ENCODE data around the gene STXBP5L. TPM values are rescaled to one million over a fixed set of nuclear protein-coding genes. Genes with fewer than 3 reads are reported as not detected.
"Not testable (repeated sequence)": the region's sequence is repeated elsewhere in the genome, so short reads cannot be mapped to it uniquely, and the experiment has no call there.

STXBP5L gene
- total RNA-seq, 1 donor from 2014 or later: not detected

DNA sequence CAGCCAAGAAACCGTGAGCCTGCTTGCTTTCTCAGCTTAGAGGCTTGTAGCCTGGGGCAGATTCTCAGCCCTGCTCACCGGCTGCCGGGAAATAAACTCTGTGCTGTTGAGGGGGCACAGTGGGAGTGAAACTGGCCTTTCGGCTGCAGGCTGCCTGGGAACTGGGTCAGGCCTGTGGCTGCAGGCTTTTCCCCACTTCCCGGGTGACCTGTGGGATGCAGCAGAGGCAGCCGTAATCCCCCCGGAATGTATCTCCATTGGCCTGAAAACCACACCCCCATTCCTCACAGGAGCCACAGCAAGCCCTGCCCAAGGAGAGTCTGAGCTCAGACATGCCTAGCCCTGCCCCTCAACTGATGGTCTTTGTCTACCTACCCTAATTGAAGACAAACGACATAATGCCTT is 110.9 kb downstream of the STXBP5L start:
- DNase-seq (ENCODE audit: low read depth, low spot score): no peak

DNA sequence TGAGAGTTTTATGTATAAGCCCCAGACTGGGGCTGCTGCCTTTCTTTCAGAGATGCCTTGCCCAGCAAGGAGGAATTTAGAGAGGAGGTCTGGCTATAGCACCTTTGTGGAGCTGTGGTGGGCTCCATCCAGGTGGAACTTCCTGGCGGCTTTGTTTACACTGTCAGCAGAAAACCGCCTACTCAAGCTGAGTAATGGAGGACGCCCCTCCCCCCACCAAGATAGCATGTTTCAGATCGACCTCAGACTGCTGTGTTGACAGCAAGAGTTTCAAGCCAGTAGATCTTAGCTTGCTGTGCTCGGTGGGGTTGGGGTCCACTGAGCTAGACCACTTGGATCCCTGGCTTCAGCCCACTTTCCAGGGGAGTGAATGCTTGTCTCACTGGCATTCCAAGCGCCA is 155.6 kb downstream of the STXBP5L start:
- no peak for DNase-seq (ENCODE audit: low read depth, low spot score)

DNA sequence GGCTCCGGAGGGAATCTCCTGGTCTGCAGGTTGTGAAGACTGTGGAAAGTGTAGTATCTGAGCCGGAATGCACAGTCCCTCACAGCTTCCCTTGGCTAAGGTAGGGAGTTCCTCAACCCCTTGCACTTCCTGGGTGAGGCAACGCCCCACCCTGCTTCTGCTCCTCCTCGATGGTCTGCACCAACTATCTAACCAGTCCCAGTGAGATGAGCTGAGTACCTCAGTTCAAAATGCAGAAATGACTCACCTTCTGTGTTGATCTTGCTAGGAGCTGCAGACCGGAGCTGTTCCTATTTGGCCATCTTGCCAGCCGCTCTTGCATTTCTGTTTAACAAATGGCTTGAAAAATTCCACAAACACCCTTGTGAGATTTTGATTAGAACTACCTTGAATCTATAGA is 156.1 kb downstream of the STXBP5L start:
- DNase-seq (ENCODE audit: low read depth, low spot score): no peak

DNA sequence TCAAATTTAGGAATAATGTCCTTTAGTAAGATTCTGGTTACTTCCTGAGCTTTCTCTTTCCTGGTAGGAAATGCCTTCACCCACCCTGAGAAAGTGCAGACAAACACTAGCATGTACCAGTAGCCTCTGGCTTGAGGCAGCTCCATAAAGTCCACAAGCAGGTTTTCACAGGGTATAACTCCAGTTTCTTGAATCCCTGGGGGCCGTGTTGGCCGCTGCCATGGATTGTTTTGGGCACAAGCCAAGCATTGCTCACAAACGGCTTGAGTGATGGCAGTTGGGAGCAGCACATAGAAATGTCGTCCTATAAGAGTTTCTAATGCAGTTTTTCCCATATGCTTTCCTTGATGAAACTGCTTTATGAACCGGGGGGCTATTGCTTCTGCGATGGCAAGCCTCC is 164.1 kb downstream of the STXBP5L start:
- no peak for DNase-seq (ENCODE audit: low read depth, low spot score)

DNA sequence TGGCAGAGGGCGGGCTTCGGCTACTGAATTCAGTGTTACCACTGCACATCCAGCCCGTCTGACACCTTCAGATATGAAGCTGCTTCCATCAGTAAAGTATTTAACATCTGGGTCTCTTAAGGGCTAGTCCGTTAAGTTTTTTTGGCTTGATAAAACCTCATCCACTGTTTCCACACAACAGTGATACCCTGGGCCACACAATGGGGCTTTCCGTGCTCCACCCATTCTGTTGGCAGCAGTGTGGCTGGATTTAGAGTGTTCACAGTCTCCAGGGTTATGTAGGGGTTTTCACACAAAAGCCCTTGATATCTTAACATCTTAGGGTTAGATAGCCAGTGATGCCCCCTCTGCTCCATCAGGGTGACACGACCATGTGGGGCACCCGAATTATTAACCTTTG is 165.0 kb downstream of the STXBP5L start:
- DNase-seq (ENCODE audit: low read depth, low spot score): no peak

DNA sequence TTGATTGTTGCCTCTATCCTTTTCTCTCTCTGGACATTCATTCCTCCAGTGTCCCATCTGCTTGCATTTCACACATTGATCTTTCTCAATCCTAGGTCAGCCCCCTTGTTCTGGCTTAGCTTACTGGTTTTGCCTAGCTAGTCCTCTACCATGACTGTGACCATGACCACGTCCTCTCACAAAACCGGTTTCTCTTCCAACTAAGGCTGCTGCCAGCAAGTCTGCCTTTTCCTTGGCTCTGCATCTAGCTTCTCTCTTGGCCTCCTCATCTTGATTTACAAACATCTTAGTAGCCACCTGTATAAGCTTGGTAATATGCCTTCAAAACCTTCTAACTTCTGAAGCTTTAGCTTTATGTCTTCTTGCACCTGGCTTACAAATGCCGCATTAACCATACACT is 167.2 kb downstream of the STXBP5L start:
- DNase-seq (ENCODE audit: low read depth, low spot score): no peak

DNA sequence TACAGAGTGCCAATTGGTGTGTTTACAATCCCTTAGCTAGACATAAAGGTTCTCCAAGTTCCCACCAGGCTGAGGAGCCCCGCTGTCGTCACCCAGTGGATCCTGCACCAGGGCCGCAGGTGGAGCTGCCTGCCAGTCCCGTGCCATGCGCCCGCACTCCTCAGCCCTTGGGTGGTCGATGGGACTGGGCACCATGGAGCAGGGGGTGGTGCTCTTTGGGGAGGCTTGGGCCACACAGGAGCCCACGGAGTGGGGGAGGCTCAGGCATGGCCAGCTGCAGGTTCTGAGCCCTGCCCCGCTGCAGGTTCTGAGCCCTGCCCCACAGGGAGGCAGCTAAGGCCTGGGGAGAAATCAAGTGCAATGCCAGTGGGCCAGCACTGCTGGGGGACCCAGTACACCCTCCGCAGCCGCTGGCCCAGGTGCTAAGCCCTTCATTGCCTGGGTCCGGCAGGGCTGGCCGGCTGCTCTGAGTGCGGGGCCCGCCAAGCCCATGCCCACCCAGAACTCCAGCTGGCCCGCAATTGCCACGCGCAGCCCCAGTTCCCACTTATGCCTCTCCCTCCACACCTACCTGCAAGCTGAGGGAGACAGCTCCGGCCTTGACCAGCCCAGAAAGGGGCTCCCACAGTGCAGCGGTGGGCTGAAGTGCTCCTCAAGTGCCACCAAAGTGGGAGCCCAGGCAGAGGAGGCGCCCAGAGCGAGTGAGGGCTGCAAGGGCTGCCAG is 170.5 kb downstream of the STXBP5L start:
- not testable (repeated sequence) for DNase-seq (ENCODE audit: low read depth, low spot score)

DNA sequence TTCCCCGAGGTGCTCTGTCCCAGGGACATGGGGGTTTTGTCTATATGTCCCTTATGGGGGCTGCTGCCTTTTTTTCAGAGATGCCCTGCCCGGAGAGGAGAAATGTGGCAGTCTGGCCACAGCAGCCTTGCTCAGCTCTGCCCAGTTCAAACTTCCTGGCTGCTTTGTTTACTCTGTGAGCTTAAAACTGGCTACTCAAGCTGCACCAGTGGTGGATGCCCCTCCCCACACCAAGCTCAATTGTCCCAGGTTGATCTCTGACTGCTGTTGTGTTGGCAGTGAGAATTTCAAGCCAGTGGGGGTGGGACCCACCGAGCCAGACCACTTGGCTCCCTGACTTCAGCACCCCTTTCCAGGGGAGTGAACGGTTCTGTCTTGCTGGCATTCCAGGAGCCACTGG is 188.9 kb downstream of the STXBP5L start:
- DNase-seq (ENCODE audit: low read depth, low spot score): no peak

DNA sequence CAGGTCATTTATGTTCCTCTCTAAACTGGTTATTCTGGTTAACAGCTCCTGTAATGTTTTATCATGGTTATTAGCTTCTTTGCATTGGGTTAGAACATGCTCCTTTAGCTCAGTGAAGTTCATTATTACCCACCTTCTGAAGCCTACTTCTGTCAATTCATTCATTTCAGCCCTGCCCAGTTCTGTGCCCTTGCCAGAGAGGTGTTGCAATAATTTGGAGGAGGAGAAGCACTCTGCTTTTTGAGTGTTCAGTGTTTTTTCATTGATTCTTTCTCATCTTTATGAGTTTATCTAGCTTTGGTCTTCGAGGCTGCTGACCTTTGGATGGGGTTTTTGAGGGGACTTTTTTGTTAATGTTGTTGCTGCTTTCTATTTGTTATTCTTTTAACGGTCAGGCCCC is 203.1 kb downstream of the STXBP5L start:
- DNase-seq (ENCODE audit: low read depth, low spot score): not testable (repeated sequence)

DNA sequence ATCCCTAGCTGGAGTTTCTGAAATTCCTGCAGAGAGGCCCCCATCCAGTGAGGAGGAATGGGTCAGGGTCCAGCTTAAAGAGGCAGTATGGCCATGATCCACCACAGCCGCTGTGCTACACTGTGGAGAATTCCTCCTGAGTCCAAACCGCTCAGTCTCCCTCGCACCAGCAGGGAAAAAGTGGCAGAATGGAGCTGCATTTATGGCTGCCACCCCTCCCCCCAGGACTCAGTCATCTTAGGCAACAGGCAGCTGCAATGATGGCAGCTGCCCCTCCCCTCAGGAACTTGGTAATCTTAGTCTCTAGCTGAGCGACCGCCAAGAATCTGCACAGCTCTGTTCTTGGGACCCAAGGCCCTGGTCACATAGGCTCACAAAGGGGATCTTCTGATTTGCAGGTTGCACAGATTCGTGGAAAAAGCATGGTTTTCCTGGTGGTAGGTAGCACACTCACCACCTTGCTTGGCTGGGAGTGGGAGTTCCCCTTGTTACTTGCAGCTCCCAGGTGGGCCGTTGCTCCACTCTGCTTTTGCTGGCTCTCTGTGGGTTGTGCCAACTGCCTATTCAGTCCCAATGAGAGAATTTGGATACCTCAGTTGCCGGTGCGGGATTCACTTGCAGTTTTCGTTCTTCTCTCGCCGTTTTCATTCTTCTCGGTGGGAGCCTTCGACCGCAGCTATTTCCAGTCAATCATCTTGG is 204.1 kb downstream of the STXBP5L start:
- DNase-seq (ENCODE audit: low read depth, low spot score): no peak

DNA sequence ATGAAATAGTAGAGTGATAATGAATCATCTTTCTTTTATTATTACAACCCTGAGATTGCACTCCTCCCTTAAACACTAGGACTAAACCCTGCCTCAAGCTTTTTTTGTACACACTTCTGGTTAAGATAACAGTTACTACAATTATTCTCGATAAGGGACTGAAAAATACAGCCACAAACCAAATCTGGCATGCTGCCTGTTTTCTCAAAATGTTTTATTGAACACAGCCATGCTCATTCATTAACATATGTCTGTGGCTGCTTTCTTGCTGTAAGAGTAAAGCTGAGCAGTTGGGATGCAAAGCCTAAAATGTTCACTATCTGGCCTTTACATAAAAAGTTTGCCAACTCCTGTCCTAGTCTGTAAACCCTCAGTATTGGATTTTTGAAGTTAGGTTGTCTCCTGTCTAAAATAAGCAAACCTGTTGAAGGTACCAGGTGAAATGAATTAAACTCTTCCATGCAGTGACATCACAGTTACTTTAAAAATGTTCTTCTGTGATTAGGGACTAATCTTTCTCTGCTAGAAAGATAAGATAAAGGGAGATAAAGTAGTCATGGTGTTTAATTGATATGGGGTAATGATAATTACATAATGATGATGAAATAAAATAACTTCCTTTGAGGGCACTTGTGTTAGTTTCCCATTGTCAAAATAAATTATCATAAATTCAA is 218.2 kb downstream of the STXBP5L start:
- no peak for DNase-seq (ENCODE audit: low read depth, low spot score)

DNA sequence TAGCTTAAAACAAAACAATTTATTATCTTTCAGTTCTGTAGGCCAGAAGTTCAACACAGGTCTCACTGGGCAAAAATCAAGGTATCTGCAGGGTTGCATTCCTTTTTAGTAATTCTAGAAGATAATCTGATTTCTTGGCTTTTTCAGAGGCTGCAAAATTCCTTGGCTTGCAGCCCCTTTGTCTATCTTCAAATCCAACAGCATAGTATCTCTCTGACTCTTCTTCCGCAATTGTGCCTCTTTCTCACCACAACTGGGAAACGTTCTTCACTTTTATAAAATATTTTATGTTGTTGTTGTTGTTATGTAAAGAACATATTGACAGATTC is 218.7 kb downstream of the STXBP5L start:
- DNase-seq (ENCODE audit: low read depth, low spot score): no peak

DNA sequence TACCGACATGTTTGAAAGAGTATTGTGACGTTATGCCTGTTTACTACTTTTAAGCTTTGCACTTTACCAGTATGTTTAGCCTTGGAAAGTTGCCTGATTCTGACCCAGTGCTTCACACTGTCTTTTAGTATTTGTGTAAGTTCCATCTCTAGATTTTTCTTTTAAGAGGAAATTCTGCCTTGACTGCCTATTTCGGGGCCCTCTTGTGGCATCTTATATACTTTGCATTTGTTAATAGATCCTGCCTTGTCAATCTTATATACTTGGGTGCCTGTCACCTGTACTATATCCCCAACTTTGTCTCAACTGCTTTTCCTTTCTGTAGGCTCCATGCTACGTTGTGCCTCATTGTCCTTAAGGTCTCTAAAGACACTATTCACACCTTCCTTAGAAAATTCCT is 244.6 kb downstream of the STXBP5L start:
- DNase-seq (ENCODE audit: low read depth, low spot score): no peak

DNA sequence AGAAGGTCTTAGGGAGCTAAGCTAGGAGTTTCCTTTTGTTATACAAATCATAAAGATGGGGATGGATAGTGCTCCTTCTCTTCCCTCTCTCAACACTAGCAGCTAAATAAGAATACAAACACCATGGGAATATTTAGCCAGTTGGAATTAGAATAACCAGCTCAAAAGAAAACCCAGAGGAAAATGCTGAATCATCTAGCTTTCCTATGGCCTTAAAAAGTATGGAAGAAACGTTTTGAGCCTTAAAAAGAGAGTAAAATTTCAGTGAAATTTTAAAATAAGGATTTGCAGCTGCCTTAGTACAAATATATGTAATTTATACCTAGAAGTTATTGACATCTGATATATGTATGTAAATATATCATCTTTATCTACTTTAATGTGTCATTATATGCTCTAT is 245.8 kb downstream of the STXBP5L start:
- no peak for DNase-seq (ENCODE audit: low read depth, low spot score)

DNA sequence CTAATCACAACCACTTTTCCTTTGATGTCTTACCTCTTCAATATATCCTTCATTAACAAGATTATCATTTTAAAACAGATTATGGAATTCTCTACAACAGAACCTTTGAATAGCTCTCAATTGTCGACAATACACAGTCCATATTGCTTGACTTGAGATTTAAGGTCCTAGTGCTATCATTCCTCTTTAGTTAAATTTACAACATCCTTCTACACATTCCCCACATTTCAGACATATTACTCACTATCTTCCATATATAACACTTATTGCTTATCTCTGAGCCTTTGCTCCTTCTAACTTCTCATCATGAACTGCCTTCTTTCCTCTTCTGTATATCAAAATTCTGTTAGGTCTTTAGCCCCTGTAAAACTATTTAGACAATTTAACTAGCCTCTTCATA is 247.0 kb downstream of the STXBP5L start:
- no peak for DNase-seq (ENCODE audit: low read depth, low spot score)

DNA sequence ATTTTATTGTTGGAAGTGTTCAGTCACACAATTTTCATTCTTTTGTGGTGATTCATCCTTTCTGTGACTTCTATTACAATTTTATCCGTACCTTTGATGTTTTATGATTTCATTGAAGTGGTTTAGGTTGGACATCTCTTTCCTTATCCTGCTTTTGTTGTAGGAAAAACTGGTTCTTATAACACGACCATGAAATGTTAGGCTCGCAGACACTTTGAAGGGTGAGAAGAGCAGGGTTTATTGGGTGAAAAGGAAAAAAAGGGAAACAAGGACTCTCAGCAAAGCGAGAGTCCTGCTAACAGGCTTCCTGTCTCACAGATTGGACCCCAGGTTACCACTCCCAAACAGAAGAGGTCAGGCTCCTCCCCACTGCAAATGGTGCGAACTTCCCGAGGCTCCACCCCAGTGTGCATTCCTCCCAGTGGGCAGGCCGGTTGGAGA is 257.4 kb downstream of the STXBP5L start:
- DNase-seq (ENCODE audit: low read depth, low spot score): no peak

DNA sequence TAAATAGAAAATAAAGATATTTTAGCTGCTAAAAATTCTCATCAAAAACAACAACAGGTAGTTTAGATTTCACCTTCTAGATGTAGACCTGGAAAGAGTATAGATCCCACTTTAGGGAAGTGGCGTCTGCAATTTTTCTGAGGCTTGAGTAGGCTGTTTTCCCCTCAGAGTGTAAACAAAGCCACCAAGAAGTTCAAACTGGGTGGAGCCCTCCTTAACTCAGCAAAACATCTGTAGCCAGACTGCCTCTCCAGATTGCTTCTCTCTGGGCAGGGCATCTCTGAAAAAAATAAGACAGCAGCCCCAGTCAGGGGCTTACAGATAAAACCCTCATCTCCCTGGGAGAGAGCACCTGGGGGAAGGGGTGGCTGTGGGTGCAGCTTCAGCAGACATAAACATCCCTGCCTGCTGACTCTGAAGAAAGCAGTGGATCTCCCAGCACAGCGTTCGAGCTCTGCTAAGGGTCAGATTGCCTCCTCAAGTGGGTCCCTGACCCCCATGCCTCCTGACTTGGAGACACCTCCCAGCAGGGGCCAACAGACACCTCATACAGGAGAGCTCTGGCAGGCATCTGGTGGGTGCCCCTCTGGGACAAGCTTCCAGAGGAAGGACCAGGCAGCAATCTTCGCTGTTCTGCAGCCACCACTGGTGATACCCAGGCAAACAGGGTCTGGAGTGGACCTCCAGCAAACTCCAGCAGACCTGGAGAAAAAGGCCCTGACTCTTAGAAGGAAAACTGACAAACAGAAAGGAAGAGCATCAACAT is 259.6 kb downstream of the STXBP5L start:
- DNase-seq (ENCODE audit: low read depth, low spot score): no peak

DNA sequence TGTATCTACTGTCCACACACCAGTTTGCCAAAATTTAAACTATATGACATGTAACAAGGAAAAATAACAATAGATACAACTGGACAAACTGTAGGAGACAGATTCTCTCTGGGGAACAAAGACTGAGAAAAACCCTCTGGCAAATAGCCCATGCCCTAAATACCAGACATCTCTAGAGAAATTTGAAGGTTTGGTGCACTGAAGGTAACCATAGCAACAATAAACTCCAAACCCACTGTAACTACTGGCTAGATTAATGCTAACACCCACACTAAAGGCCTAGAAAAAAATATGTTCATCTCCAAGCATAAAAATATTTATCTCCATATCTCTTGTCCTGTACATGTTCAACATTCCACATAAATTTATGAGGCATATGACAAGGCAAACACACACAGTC is 267.1 kb downstream of the STXBP5L start:
- no peak for DNase-seq (ENCODE audit: low read depth, low spot score)

DNA sequence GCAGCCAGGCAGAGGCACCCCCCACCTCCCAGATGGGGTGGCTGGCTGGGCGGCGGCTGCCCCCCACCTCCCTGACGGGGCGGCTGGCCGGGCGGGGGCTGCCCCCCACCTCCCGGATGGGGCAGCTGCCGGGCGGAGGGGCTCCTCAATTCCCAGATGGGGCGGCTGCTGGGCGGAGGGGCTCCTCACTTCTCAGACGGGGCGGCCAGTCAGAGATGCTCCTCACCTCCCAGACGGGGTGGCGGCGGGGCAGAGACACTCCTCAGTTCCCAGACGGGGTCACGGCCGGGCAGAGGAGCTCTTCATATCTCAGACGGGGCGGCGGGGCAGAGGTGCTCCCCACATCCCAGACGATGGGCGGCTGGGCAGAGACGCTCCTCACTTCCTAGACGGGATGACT is 282.6 kb downstream of the STXBP5L start:
- DNase-seq (ENCODE audit: low read depth, low spot score): not testable (repeated sequence)

DNA sequence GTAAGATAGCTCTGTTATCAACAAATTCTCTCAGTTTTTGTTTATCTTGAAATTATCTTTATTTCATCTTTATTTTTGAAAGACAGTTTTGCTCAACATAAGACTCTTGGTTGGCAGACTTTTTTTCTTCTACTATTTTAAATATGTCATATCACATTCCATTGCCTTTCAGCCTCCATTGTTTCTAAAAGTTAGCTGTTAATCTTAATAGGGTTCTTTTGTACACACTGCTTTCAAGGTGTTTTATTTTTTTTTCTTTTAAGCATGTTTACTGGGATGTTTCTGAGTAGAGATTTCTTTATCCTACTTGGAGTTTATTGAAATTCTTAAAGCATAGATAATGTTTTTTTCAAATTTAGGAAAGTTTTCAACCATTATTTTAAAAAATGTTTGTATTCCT is 294.6 kb downstream of the STXBP5L start:
- DNase-seq (ENCODE audit: low read depth, low spot score): no peak

DNA sequence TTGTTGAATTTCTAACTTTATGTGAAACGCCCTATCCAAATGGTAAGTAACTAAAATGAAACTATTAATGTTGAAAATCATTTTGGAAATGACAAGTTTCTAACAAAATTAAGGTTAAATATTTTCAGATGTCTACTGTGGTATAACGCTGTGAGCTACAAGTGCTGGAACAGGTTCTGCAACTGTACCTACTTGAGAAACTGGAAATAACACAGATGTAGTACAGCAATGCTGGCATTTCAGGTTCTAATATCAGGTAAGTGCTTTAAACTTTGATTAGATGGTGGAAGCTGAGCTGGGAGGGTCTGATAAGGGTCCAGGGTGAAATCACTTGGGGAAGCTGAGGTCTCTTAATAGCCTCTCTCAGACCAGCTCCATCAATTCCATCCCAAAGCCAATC is 315.1 kb downstream of the STXBP5L start:
- no peak for DNase-seq (ENCODE audit: low read depth, low spot score)

DNA sequence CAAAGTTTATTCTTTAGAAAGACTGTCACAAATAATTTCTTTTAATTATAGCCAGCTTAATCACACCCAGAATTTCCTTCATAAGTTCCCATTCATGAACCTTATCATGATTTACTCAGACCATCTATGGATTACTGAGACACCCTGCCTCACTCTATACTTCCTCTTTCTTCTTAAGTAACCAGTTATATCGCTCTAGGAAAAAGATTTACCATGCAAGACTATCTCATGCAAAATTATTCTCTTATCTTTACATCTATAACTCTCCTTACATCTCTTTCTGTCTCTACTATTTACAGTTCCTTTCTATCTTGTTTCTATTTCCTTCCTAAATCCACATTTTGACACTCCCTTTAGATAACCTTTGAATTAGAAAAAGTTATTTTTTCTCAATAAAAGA is 321.0 kb downstream of the STXBP5L start:
- DNase-seq (ENCODE audit: low read depth, low spot score): no peak

Measured in pulmonary artery endothelial cell (primary cell).